BJ (cell line): ENCODE measurements around the gene MAPK14. TPM values are rescaled to one million over a fixed set of nuclear protein-coding genes. Genes with fewer than 3 reads are reported as not detected.
"Not testable (repeated sequence)": the region's sequence is repeated elsewhere in the genome, so short reads cannot be mapped to it uniquely, and the experiment has no call there.

Experiments used
- CTCF ChIA-PET: fragments of 350-600 bp; formaldehyde crosslinking; extraction: SDS; loops from one replicate; lab custom pipeline; 2021; ENCODE audit warnings: antibody characterized with exemption, inconsistent platforms; lab: Yijun Ruan, JAX
- POLR2A ChIA-PET: fragments of 300-600 bp; sonication (Branson Sonifier 250); formaldehyde crosslinking; extraction: SDS; loops from one replicate; lab custom pipeline; 2021; ENCODE audit warnings: antibody characterized with exemption; lab: Charles Lee
- DNase-seq: peaks from one replicate; pipeline ENCODE4 v3.0.0-alpha.2; 2011; ENCODE audit warnings: low read depth
- H3K27me3 ChIP-seq: 2 replicates; pipeline ENCODE4 v1.6.0; 2011; ENCODE audit warnings: low read length; ENCODE audit not compliant: control insufficient read depth, insufficient read depth
- H3K36me3 ChIP-seq: 2 replicates; pipeline ENCODE4 v1.5.1; 2011; ENCODE audit warnings: low read length; ENCODE audit not compliant: control insufficient read depth, insufficient read depth
- H3K4me3 ChIP-seq: 2 replicates; pipeline ENCODE4 v1.5.1; 2011; ENCODE audit warnings: low read depth, mild to moderate bottlenecking, control low read depth, low read length
- polyA plus RNA-seq: library from polyadenylated mRNA; depleted of rRNA; stranded (reverse); fragments of >200 nt; gene quantifications from 2 replicates; pipeline ENCODE4 v1.2.3, GENCODE V29; 2011
- TF ChIP-seq, protein P1 (sequence below): IDR thresholded peaks from 2 replicates; pipeline ENCODE4 v1.5.1; 2011; ENCODE audit warnings: low read depth, mild to moderate bottlenecking, control low read depth, inconsistent platforms, low read length, moderate library complexity; ENCODE audit not compliant: insufficient read depth

MAPK14 gene
- polyA plus RNA-seq, 1 experiment: 33.9 TPM

DNA sequence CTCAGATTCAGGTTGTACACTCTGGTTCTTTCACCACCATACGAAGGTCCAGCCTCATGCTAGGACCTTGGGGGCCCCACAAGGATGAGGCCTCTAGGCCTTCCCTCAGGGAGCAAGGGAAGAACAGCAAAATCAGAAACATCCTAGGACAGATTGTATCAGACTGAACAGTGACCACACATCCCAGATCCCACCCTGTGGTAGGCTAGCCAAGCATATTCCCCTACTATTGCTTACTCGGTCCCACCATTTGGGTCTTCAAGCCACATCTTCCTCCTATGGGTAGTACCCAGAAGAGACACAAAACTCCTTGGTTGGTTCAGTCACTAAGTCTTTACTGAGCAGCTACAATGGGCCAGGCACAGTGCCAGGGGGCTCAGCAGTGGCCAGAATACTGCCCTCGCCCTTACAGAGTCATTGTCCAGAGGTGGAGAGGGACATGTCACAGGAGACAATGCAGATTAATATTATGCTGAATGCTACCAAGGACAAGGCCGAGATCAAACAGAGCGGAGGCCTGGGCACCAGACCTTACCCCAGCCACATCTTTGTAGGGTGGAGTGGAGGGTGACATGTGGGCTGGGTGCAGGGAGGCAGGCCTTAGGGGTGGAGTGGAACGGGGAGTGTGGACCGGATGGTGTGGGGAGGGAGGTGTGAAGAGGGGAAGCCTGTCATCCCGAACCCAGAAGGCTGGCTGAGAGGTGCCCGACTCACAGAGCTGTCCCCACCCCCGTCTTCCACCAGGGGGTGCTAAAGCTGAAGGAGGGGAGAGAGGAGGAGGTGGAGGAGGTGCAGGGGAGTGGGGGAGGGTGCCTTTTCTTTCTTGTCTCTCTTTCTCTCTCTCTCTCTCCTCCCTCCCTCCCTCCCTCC is 95.9 kb downstream of the MAPK14 start:
- CTCF ChIA-PET: interaction anchor here (0.6 to 3.5 kb wide), 12 partner anchors 11 to 240 kb away, joined by 3 to 14 read pairs (median 3); no protein-coding TSS in a partner anchor
- Histone ChIP-seq H3K27me3 (no peaks in the 10 kb centered on the region), H3K36me3 (no peaks in the 10 kb centered on the region), H3K4me3 (no peak overlapping the region)
- POLR2A ChIA-PET: interaction anchor here (0.6 kb wide), 1 partner anchor 936 kb away, joined by 9 read pairs; no protein-coding TSS in a partner anchor
- DNase-seq: no peak
- TF ChIP-seq, protein P1, sequence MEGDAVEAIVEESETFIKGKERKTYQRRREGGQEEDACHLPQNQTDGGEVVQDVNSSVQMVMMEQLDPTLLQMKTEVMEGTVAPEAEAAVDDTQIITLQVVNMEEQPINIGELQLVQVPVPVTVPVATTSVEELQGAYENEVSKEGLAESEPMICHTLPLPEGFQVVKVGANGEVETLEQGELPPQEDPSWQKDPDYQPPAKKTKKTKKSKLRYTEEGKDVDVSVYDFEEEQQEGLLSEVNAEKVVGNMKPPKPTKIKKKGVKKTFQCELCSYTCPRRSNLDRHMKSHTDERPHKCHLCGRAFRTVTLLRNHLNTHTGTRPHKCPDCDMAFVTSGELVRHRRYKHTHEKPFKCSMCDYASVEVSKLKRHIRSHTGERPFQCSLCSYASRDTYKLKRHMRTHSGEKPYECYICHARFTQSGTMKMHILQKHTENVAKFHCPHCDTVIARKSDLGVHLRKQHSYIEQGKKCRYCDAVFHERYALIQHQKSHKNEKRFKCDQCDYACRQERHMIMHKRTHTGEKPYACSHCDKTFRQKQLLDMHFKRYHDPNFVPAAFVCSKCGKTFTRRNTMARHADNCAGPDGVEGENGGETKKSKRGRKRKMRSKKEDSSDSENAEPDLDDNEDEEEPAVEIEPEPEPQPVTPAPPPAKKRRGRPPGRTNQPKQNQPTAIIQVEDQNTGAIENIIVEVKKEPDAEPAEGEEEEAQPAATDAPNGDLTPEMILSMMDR: peak; percentile 82

DNA sequence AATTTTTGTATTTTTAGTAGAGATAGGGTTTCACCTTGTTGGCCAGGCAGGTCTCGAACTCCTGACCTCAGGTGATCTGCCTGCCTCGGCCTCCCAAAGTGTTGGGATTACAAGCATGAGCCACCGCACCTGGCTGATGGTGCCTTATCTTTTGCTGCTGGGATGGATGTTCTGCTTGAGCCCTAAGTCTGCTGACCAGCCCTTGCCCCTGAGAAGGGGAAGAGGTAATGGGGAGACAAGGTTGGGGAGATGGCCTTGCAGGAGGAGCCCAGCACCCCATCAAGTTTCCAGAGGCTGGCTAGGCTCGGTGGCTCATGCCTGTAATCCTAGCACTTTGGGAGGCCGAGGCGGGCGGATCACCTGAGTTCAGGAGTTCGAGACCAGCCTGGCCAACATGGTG is 96.7 kb downstream of the MAPK14 start:
- H3K36me3 ChIP-seq, H3K4me3 ChIP-seq, POLR2A ChIA-PET, H3K27me3 ChIP-seq, DNase-seq: not testable (repeated sequence)
- CTCF ChIA-PET: interaction anchor here (0.6 to 2.3 kb wide), 8 partner anchors 16 to 241 kb away, joined by 3 to 8 read pairs (median 3); no protein-coding TSS in a partner anchor

DNA sequence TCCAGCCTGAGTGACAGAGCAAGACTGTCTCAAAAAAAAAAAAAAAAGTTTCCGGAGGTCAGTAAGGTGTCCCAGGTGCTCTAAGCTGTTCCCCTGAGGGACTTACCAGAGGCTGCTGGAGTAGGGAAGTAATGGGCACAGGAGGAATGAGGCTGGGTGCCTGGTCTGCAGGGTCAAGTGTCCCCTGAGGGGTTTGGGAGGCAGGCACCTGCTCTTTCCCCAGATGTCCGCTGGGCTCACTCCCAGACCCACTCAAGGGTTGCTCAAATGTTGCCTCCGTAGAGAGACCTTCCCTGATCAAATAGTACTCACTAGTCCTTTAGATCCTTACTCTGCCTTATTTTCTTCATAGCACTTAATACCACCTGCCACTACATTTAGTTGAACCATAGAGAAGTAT is 97.3 kb downstream of the MAPK14 start:
- ChIA-PET POLR2A (no interaction called here), CTCF (interaction anchor here (1.2 to 2.3 kb wide), 2 partner anchors 20 to 40 kb away, joined by 3 to 8 read pairs; no protein-coding TSS in a partner anchor)
- Histone ChIP-seq H3K36me3 (no peaks in the 10 kb centered on the region), H3K4me3 (no peak overlapping the region), H3K27me3 (no peaks in the 10 kb centered on the region)
- DNase-seq: no peak
- TF ChIP-seq, protein P1: no peak

DNA sequence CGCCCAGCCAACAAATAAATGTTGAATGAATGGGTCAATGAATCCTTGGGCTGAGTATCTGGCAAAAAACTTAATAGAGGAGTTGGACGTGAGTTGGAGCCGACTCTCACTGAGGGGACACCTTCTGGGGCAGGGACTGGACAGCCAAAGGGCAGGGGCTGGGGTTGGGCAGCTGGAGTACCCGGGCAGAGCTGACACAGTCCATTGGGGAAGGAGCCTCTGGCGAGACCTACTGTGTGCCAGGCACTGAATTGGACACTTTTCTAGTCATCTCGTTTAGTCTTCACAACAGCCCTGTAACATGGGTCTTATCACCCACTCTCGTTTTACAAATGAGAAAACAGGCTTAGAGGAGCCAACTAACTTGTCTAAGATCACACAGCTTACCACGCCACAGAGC is 98.0 kb downstream of the MAPK14 start:
- POLR2A ChIA-PET: no interaction called here
- TF ChIP-seq, protein P1: no peak
- Histone ChIP-seq H3K36me3 (no peaks in the 10 kb centered on the region), H3K4me3 (no peak overlapping the region), H3K27me3 (no peaks in the 10 kb centered on the region)
- no peak for DNase-seq
- CTCF ChIA-PET: interaction anchor here (0.7 kb wide), 1 partner anchor 10 kb away, joined by 3 read pairs; no protein-coding TSS in a partner anchor

DNA sequence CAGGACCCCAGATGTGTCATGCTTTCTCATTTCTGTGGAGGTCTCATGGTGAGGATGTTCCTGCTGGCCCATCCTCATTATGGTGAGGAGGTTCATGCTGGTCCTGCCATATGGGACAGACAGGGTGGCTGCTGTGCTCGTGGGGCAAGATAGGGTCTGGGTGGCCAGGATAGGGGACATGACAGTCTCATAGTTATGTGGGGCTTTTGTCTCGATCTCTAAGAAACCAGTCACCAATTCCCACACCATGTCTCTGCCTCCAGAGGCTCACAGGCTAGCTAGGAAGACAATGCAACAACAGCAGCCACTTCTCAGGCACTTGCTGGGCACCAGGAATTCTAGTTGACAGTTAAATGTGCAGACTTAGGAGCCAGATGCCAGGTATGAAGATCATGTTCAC is 98.5 kb downstream of the MAPK14 start:
- TF ChIP-seq, protein P1: no peak
- DNase-seq: no peak
- ChIA-PET CTCF (interaction anchor here (0.7 to 1.6 kb wide), 4 partner anchors 10 to 232 kb away, joined by 3 to 5 read pairs (median 4); no protein-coding TSS in a partner anchor), POLR2A (no interaction called here)
- H3K4me3 ChIP-seq: no peak overlapping the region
- no peaks in the 10 kb centered on the region for H3K36me3 ChIP-seq
- no peaks in the 10 kb centered on the region for H3K27me3 ChIP-seq
